Measurements from ENCODE around the gene TYW1B.
"Not testable (repeated sequence)": the region's sequence is repeated elsewhere in the genome, so short reads cannot be mapped to it uniquely, and the experiment has no call there.

TYW1B gene

DNA sequence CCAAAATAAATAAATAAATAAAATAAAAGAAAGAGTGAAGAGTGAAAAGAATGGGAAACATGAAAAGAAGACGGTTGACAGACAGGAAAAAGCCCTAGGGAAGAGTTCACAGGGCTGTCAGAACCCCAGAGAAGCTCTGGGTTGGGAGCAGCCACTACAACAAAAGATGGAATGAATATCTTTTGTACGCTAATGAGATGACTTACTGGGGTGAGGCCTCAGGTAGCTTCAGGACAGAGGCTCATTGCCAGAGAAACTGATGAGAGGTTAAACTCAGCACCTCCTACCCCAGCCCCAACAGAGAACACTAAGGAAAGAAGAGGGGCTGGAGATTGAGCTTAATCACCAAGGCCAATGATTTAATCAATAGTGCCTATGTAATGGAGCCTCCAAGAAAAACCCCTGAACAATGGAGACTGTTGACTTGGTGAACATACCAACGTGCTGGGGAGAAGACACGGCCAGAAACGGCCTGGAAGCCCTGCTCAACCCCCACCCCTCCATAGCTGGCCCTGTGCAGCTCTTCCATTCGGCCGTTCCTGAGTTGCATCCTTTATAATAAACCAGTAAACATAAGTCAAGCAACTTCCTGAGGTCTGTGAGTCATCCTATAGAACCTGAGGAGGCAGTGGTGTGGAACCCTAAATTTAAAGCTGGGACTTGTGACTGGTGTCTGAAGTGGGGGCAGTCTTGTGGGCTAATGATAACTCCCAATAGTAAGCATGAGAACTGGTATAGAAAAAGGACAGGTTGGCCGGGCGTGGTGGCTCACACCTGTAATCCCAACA, 11.4 kb downstream of the TYW1B start:
- not testable (repeated sequence) for DNase-seq (ENCODE audit: low read depth)

DNA sequence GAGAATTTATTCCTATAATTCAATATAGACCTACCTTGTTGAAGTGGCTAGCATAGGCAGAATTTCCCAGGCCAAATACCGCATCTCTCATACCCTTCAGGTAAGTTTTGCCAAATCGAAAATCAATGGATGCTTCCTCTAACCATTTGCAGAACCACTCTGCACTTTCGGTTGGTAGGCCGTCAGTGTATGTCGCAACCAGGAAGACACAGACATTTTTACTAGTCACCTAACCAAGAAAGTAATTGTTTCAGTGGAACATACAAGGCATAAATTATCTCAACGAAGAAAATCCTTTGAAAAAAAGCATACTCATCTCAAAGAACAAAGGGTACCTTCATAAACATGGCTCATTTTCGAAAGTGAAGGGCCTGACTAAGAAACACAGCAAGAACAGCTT, 17.6 kb downstream of the TYW1B start:
- DNase-seq (ENCODE audit: low read depth), result not testable (repeated sequence)

DNA sequence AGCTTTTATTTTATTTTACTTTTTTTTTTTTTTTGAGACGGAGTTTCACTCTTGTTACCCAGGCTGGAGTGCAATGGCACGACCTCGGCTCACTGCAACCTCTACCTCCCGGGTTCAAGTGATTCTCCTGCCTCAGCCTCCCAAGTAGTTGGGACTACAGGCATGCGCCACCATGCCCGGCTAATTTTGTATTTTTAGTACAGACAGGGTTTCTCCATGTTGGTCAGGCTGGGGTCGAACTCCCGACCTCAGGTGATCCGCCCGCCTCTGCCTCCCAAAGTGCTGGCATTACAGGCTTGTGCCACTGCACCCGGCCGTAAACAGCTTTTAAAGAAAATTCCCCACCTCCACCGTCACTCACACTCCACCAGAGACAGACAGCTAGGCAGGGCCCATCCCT, 19.5 kb downstream of the TYW1B start:
- not testable (repeated sequence) for DNase-seq (ENCODE audit: low read depth)

DNA sequence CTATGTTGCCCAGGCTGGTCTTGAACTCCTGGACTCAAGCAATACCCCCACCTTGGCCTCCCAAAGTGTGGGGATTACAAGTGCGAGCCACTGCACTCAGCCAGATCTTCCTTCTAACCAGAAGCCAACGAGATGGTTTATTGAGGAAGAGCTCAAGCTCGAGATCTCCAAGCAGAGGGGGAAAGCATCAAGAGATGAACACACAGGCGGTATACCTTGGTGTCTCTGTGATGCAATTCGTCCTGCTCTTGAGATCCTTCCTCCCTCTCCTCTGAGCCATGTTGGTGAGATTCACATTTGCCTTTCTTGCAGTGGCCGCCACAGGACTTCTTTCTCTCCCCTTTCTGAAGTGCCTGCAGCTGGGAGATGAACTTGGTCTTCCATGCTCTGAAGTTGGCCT, 21.1 kb downstream of the TYW1B start:
- DNase-seq (ENCODE audit: low read depth), result not testable (repeated sequence)

DNA sequence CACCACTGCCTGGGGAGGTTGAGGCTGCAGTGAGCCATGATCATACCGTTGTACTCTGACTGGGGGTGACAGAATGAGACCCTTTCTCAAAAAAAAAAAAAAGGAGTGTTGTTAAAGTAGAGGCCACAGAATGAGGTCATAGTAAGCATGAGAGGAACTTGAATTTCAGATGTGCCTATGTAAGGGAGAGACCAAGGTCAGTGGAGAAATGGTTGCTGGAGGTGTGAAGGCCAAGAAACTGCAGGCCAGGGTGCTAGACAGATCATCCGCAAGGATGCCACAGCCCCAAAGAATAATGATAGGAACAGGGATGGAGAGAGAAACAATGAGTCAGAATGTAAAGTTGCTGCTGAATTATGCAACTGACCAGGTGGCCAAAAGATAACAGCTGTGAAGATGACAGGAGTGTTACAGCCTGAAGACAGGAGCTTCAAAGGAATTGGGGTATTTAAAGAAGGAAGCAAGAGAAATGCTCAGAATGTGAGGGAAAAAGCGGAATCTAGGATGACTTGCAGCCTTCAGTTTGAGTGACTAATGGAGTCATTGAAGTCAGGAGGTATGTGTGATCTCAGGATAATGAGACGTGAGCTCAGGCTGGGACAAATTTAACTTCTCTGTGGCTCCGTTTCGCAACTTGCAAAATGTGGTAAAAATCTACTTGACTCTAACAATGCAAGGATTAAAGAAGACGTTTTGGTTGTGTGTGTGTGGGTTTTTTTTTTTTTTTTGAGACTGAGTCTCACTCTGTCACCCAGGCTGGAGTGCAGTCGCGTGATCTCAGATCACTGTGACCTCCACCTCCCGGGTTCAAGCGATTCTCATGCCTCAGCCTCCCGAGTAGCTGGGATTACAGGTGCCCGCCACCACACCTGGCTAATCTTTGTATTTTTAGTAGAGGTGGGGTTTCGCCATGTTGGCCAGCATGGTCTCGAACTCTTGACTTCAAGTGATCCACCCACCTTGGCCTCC, 22.2 kb downstream of the TYW1B start:
- DNase-seq (ENCODE audit: low read depth), result no peak

DNA sequence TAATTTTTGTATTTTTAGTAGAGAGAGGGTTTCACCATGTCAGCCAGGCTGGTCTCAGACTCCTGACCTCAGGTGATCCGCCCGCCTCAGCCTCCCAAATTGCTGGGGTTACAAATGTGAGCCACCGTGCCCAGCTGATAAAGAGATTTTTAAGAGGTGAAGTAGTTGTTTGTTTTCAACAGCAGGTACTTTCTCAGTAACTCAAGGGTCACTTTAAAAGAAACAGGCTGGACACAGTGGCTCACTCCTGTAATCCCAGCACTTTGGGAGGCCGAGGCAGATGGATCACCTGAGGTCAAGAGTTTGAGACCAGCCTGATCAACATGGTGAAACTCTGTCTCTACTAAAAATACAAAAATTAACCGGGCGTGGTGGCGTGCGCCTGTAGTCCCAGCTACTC, 24.2 kb downstream of the TYW1B start:
- not testable (repeated sequence) for DNase-seq (ENCODE audit: low read depth)

DNA sequence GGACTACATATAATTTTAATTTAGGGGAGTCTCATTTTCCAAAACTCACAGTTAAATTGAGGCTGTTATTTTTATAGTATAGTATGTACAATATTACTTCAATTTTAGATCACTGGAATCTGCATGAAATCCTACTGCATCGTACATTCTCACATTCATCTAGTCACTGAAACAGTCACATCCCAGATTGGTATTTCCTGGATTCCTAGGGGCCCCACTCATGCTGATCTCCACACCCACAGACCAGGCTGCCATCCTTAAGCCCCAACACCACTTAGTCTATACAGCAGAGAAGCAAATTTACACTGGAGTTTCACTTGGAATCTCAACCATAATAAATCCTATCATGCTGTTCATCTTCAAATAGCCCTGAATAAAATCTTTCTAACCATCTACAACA, 26.4 kb downstream of the TYW1B start:
- not testable (repeated sequence) for DNase-seq (ENCODE audit: low read depth)

DNA sequence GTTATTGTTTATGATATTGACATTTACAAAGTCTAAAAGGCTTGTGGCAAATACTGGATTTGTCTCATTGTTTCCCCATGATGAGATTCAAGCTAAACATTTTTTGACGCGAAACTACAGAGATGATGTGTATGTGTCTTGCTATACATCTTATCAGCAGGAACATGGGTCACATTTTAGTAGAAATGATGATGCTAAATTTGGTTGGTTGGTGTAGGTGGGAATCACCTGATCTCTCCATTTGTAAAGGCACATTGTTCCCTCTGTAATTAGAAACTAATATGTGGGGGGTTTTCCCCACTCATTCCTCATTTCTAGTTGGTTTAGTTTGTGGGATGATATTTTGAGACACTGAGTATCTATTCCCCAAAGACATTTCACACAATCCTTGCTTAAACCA, 32.6 kb downstream of the TYW1B start:
- DNase-seq (ENCODE audit: low read depth), result not testable (repeated sequence)

DNA sequence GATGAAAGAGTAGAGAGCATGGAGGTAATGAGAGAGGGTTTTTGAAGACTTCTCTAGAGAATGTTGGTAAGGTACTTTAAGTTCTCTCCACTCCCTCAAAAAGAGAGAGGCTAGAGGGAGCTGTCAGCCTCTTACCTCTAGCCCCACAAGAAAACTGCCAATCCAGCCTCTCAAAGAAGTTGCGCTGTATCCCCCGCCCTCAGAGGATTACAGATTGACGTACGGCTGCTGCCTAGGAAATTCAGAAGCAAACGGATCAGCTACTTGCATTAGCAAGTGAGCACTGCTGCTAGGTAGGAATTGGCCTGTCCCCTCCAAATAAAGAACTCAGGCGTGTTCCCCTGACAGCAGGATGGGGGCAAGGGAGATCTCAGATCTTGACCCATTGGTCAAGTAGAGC, 34.2 kb downstream of the TYW1B start:
- DNase-seq (ENCODE audit: low read depth), result no peak

DNA sequence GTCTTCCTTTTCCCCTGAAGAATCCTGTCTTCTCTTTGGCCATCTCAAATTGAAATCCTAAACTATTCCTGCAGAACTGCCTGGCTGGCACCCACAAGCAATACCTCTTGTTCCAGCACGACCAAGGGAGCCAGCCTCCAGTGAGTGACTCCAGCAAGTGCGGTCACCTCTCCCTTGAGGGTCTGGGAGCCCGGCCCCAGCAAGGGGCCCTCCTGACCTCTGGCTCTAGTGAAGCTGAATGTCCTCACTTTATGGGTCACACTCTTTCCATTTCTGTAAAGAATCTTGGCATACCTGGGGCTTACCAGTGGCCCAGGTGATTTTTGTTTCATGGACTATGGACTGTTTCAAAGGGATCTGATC, 37.3 kb downstream of the TYW1B start:
- not testable (repeated sequence) for DNase-seq (ENCODE audit: low read depth)

DNA sequence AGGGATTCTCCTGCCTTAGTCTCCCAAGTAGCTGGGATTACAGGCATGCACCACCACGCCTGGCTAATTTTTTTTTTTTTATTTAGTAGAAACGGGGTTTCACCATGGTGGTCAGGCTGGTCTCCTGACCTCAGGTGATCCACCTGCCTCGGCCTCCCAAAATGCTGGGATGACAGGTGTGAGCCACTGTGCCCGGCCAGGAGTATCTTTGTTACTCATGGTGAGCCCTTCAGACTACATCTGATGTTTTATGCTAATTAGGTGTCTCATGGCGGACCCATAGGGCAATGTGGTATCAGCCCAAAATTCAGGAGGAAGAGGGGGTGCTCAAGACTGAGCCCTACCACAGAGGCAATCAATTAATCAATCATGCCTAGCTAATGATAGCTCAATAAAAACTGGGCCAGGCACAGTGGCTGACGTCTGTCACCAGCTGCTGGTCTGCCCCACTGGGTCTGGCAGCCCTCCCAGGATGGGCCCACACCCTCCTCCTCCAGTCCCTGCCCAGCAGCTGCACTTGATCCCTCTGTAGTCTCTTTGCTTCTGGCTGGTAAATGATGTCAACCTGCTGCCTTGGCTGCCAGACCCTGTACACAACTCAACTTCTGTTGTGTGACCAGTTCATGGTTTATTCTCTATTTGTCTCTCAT, 37.8 kb downstream of the TYW1B start:
- not testable (repeated sequence) for DNase-seq (ENCODE audit: low read depth)

DNA sequence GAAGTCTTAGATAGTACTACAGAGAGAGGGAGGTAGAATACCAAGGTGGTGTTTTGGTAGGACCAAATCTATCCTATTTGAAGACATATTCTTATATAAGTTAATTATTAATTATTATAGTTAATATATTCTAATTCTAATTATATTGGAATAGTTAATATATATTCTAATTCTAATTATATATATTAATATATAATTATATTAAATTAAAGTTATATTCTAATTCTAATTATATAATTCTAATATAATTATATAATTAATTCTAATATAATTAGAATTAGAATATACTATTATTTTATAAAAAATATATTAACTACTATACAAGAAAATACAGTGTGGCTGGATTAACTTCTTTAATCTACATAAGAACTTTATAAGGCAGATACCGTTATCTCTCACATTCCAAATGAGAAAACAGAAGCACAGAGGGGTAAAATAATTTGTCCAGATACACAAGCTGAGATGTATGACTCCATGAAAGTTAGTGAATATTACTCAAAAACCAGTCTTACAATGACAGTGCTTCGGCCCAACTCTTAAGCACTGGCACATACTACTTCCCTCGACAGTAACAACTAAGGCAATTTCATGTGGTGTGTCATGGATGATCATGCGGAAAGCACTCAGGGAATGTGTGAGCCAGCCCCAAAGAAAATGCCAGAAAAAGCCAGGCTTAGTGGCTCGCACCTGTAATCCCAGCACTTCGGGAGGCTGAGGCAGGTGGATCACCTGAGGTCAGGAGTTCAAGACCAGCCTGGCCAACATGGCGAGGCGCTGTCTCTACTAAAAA, 42.6 kb downstream of the TYW1B start:
- no peak for DNase-seq (ENCODE audit: low read depth)

DNA sequence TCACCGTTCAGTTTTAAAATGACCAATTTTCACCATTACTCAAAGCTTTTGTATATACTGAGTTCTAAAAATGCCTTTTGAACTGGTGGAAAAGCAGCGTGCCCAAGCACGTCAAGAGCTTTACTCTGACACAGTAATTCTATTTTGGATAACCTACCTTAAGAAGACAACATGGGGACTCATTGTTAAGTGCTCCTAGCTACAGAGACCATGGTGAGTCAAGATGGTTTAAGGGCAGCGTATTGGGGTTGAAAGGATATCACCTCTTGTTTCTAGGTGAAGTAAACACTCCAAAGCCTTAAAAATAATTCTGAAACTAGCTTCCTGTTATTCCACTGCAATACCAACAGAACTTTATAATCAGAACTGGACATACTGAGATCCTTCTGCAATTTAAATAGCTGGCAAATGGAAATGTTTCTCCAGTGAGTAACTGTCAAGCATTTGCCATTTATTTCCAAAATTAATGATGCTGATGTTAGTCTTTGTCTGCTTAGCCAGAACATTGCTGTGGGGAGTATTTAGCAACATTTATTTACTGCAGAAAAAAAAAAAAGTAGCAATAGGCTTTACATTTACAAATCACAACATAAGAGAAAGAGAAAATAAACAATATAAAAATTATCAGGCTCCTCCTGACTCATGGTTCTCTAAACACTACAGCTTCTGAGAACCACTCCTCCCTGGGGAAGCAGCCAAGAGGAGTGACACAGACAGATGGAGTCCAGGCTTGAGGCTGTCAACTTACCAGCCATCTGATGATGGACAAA, 44.2 kb downstream of the TYW1B start:
- not testable (repeated sequence) for DNase-seq (ENCODE audit: low read depth)

DNA sequence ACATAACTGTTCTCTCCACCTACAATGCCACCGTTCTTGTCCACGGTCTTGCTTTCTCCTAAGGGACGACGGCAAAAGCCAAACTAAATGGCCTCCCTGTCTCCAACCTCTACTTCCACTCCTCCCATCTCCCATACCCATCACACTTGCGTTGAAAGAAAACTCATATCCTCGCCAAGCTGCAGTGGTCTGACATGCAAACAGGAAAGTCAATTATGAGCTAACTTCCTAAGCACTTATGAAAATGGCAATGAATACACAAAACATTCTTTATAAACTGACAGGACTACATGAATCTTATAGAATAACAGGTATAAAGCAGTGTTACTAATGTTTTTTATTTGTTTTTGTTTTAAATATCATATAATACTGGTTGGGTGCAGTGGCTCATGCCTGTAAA, 46.4 kb downstream of the TYW1B start:
- DNase-seq (ENCODE audit: low read depth), result no peak

DNA sequence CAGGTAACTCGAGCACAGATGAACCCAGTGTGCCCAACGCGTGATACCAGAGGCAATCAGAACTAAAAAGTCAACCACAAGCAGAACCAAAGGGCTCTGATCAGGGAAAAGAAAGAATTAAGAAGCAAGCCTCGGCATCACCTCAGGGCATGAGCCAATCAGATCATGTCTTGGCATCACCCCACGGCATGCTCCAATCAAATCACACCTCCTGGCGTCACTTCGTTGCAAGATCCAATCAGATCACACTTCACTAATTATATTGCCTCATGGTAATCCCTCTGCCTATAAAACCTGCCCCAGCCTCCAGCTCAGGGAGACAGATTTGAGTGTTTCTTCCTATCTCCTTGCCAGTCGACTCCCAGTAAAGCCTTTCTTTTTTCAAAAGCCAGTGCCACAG, 46.8 kb downstream of the TYW1B start:
- DNase-seq (ENCODE audit: low read depth), result no peak

DNA sequence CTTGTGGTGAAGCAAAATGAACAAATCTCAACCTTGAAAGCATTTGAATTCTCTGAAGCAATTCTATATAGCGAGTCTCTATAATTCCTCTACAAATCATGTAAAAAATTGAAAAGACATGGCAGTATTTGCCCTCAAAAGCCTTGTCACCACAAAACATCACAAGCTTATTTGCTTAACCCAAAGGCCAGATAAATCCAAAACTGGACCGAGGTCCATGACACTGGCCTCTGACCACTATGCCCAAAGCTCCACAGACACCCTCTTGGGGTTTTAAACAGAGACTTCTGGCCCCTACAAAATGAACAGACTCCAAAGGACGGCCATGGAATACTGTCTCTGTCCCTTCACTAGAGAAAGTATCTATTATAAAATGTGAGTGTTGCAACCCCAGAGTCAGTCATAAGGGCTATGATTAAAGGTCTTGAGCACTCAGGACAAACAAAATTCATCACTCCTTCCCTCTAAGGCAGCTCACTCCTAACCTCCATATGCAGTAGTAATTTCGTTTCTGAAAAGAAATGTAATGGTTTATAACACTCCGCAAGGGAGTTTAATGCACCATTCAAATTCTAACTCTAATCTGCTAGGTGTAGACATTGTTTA, 47.6 kb downstream of the TYW1B start:
- DNase-seq (ENCODE audit: low read depth), result not testable (repeated sequence)

DNA sequence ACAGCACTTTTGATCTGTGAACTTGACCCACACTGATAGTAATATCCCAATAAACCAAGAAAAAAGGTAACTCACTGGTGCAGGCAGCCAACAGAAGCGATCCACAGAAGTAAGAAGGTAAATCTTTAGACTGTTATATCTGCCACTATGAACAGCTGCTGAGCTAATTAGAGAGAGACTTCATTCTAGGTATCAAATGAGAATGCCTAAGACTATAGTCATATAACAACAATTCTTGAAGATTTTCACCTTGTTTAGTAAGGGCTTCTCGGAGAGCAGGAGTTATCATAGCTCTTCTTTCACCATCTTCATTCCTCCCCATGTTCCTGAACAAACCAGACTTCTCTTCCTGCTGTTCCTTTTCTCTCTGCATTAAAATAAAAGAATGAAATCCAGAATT, 50.8 kb downstream of the TYW1B start:
- DNase-seq (ENCODE audit: low read depth), result not testable (repeated sequence)

DNA sequence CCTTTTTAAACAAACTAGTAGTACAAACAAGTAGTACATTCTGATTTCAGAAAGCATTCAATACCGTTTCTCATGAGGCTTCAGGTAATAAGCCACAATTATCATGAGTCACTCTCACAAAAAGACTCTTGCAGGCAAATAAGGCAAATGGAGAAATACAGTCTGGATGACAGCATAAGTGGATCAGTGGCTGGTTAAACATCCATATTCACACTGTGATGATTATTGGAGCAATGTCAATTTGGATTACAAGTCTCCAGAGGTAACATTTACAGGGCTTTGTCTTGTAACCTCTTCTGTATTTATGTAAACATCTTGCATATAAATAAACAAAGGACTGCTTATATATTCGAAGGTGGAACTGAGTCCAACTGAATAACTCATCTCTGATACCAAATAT, 55.4 kb downstream of the TYW1B start:
- DNase-seq (ENCODE audit: low read depth), result not testable (repeated sequence)

DNA sequence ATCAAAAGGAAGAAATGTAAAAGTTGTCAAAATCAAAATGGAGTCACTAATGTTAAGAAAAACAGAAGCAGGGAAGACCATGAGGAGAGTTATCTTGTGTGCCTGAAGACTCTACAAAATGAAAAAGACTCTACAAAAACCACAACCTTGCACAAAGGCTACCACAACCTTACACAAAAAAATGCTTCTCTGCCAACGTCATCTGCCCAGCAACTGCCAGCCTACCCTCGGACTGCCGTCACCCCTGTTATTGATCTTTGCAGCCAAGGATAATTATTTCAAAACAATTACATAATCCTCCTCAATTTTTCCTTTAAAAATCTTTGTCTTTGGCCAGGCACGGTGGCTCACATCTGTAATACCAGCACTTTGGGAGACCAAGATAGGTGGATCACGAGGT, 61.0 kb downstream of the TYW1B start:
- DNase-seq (ENCODE audit: low read depth), result not testable (repeated sequence)

DNA sequence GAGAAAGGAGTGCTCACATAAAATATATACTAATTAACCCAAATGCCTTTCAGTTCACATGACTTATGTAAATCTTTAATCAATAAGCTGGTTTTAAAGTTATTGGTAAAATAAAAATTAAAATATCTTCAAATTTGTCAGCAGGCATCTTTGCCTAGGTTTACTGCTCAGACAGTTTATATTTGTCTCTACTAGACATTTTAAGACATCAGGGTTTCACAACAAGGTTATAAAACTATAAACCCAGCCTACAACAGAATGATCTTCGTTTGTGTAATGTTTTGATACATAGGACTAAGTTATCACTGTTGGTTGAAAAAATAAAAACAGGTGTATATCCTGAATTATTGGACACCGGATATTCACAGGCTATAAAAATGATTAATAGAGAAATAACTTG, 67.4 kb downstream of the TYW1B start:
- no peak for DNase-seq (ENCODE audit: low read depth)

DNA sequence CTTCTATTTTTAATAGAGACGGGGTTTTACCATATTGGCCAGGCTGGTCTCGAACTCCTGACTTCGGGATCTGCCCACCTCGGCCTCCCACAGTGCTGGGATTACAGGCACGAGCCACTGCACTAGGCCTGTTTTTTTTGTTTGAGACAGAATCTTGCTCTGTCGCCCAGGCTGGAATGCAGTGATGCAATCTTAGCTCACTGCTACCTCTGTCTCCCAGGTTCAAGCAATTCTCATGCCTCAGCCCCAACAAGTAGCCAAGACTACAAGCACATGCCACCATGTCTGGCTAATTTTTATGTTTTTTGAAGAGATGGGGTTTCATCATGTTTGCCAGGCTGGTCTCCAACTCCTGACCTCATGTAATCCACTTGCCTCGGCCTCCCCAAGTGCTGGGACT, 73.7 kb downstream of the TYW1B start:
- DNase-seq (ENCODE audit: low read depth), result no peak
